Fibroblast of lung (primary cell): ENCODE results near the gene PEX14. TPM values are rescaled to one million over a fixed set of nuclear protein-coding genes. Genes with fewer than 3 reads are reported as not detected.
A peak's percentile ranks its signal among the peaks of the same experiment; 100 is the strongest.

Experiments
- DNase-seq, 2 donors: peaks; one replicate each; pipeline versions ENCODE4 v3.0.0 to v3.0.0-alpha.2; 2010; ENCODE audit warnings: low read depth in 2 of 2
- H2AFZ ChIP-seq: 2 replicates; pipeline ENCODE4 v1.5.1; 2012; ENCODE audit warnings: low read length, control low read depth, inconsistent platforms
- H3K27ac ChIP-seq: 2 replicates; pipeline ENCODE4 v1.5.1; 2011; ENCODE audit warnings: low read length, control low read depth; ENCODE audit not compliant: insufficient read depth
- H3K27me3 ChIP-seq: 2 replicates; pipeline ENCODE4 v1.5.1; 2011; ENCODE audit warnings: mild to moderate bottlenecking, low read length; ENCODE audit not compliant: control insufficient read depth, insufficient read depth
- H3K36me3 ChIP-seq: 2 replicates; pipeline ENCODE4 v1.5.1; 2011; ENCODE audit warnings: low read length; ENCODE audit not compliant: control insufficient read depth, insufficient read depth
- H3K4me1 ChIP-seq: 2 replicates; pipeline ENCODE4 v1.5.1; 2011; ENCODE audit warnings: low read length; ENCODE audit not compliant: control insufficient read depth, insufficient read depth; ENCODE audit errors: extremely low read depth
- H3K4me2 ChIP-seq: 2 replicates; pipeline ENCODE4 v1.5.1; 2011; ENCODE audit warnings: low read length, control low read depth; ENCODE audit not compliant: insufficient read depth; ENCODE audit errors: extremely low read depth
- H3K4me3 ChIP-seq, 4 experiments: fragments of 200-600 bp in 1 of 4; sonication (generic) in 1 of 4; replicated peaks in 1 of 4; 2 replicates each; pipeline ENCODE4 v1.5.1; 2011 to 2016; ENCODE audit warnings: low read length in 4 of 4, low read depth in 3 of 4, mild to moderate bottlenecking in 3 of 4, control low read depth in 2 of 4, inconsistent platforms in 1 of 4, mixed read lengths in 1 of 4; ENCODE audit not compliant: insufficient read depth in 1 of 4; ENCODE audit errors: control extremely low read depth in 1 of 4
- H3K79me2 ChIP-seq: 2 replicates; pipeline ENCODE4 v1.5.1; 2012; ENCODE audit warnings: mild to moderate bottlenecking, low read length, inconsistent platforms; ENCODE audit not compliant: control insufficient read depth, insufficient read depth
- H3K9ac ChIP-seq: 2 replicates; pipeline ENCODE4 v1.5.1; 2011; ENCODE audit warnings: mild to moderate bottlenecking, low read length, control low read depth; ENCODE audit not compliant: insufficient read depth
- H3K9me3 ChIP-seq: 2 replicates; pipeline ENCODE4 v1.5.1; 2012; ENCODE audit warnings: low read depth, low read length; ENCODE audit not compliant: control insufficient read depth, insufficient read depth
- H4K20me1 ChIP-seq: 2 replicates; pipeline ENCODE4 v1.5.1; 2011; ENCODE audit warnings: low read length; ENCODE audit not compliant: control insufficient read depth, insufficient read depth; ENCODE audit errors: extremely low read depth
- EZH2 ChIP-seq: IDR thresholded peaks from 2 replicates; pipeline ENCODE4 v1.5.1; 2012; ENCODE audit warnings: low read length, control low read depth, mild to moderate bottlenecking; ENCODE audit errors: missing control alignments
- polyA plus RNA-seq, 2 donors: library from polyadenylated mRNA; depleted of rRNA in 1 of 2; stranded (reverse) in 1 of 2; unstranded in 1 of 2; fragments of >200 nt; gene quantifications; 2 replicates each; pipeline ENCODE4 v1.2.1, GENCODE V29; 2011 to 2012; ENCODE audit warnings: missing spikeins in 1 of 2
- total RNA-seq: library from RNA; depleted of rRNA; stranded (reverse); fragments of >200 nt; gene quantifications from 2 replicates; pipeline ENCODE4 v1.2.1, GENCODE V29; 2014
- TF ChIP-seq, protein P1 (sequence below), 2 donors: IDR thresholded peaks in 1 of 2; conservative IDR thresholded peaks in 1 of 2; 1 replicate in 1 of 2; 2 replicates in 1 of 2; pipeline ENCODE4 v1.5.1; 2011 to 2012; ENCODE audit warnings: low read length in 2 of 2, control low read depth in 1 of 2, inconsistent platforms in 1 of 2, low read depth in 1 of 2, mild to moderate bottlenecking in 1 of 2

The PEX14 gene
- total and polyA plus RNA-seq, 2 donors (not counting 1 experiment from before 2014, with no cell fraction given), result 10.3 to 11.4 TPM

DNA sequence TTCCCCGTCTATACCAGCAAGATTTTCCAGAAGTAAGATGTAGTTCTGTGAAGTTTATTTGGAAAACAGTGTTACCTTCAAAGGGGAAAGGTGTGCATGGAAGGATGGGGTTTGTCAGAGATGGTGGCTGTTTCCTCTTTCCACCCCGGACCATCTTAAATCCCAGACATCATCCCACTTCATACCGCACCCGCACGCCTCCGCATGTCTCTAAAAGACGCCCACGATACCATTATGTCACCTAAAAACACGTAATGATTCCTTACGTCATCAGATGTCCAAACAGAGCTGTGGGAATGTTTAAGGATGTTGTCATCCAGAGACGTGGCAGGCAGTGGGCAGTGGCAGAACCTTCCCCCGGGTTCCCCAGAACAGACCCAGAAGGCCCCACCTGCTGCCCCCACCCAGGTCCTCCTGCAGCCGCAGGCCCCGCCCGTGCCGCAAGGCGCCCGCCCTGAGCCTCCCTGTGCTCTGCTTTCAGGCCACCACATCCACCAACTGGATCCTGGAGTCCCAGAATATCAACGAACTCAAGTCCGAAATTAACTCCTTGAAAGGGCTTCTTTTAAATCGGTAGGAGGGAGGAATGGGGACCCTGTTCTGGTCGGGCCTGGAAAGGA is 152.2 kb downstream of the PEX14 start:
- Histone ChIP-seq H3K27ac (no peak overlapping the region), H2AFZ (no peak overlapping the region)
- no peak for DNase-seq

GRCh38 chr1:10628685-10629084 is 153.9 kb downstream of the PEX14 start:
- Histone ChIP-seq H3K36me3 (peaks cover 4% of the 10 kb centered on the region), H3K4me3 (no peak overlapping the region), H3K4me1 (no peaks in the 10 kb centered on the region), H2AFZ (no peak overlapping the region), H3K4me2 (no peak overlapping the region), H3K9ac (no peak overlapping the region), H3K27ac (no peak overlapping the region), H3K27me3 (no peaks in the 10 kb centered on the region), H3K79me2 (no peaks in the 10 kb centered on the region), H3K9me3 (no peaks in the 10 kb centered on the region), H4K20me1 (no peaks in the 10 kb centered on the region)
- DNase-seq, result peak; percentile 43 to 67
- TF ChIP-seq, protein P1, sequence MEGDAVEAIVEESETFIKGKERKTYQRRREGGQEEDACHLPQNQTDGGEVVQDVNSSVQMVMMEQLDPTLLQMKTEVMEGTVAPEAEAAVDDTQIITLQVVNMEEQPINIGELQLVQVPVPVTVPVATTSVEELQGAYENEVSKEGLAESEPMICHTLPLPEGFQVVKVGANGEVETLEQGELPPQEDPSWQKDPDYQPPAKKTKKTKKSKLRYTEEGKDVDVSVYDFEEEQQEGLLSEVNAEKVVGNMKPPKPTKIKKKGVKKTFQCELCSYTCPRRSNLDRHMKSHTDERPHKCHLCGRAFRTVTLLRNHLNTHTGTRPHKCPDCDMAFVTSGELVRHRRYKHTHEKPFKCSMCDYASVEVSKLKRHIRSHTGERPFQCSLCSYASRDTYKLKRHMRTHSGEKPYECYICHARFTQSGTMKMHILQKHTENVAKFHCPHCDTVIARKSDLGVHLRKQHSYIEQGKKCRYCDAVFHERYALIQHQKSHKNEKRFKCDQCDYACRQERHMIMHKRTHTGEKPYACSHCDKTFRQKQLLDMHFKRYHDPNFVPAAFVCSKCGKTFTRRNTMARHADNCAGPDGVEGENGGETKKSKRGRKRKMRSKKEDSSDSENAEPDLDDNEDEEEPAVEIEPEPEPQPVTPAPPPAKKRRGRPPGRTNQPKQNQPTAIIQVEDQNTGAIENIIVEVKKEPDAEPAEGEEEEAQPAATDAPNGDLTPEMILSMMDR (conservative IDR thresholded peaks at IDR 0.05 in 1 of 2, IDR thresholded peaks at IDR 0.05 in 1 of 2; ENCODE audit: low read depth in 1 of 2, low read length in 2 of 2), result no peak
- no peak for TF ChIP-seq EZH2

More for the DNA sequence above, 152.2 kb downstream of the PEX14 start:
- no peaks in the 10 kb centered on the region for H3K79me2 ChIP-seq
- H3K9ac ChIP-seq, result no peak overlapping the region
- H4K20me1 ChIP-seq, result no peaks in the 10 kb centered on the region
- H3K27me3 ChIP-seq, result no peaks in the 10 kb centered on the region
- no peak overlapping the region for H3K4me2 ChIP-seq
- no peaks in the 10 kb centered on the region for H3K9me3 ChIP-seq
- H3K36me3 ChIP-seq, result peaks cover 4% of the 10 kb centered on the region
- TF ChIP-seq, protein P1 (conservative IDR thresholded peaks at IDR 0.05 in 1 of 2, IDR thresholded peaks at IDR 0.05 in 1 of 2; ENCODE audit: low read depth in 1 of 2, low read length in 2 of 2), result no peak
- H3K4me1 ChIP-seq, result no peaks in the 10 kb centered on the region
- H3K4me3 ChIP-seq, result no peak overlapping the region

- H3K9ac ChIP-seq, result no peak overlapping the region
- H3K36me3 ChIP-seq, result peaks cover 4% of the 10 kb centered on the region
- H3K27ac ChIP-seq, result no peak overlapping the region
- DNase-seq, result no peak
- no peaks in the 10 kb centered on the region for H3K79me2 ChIP-seq
- H3K4me2 ChIP-seq, result no peak overlapping the region
- no peaks in the 10 kb centered on the region for H3K27me3 ChIP-seq
- H3K4me3 ChIP-seq, result no peak overlapping the region
- no peak overlapping the region for H2AFZ ChIP-seq
- TF ChIP-seq, protein P1 (conservative IDR thresholded peaks at IDR 0.05 in 1 of 2, IDR thresholded peaks at IDR 0.05 in 1 of 2; ENCODE audit: low read depth in 1 of 2, low read length in 2 of 2), result no peak
- TF ChIP-seq EZH2, result no peak
- H3K4me1 ChIP-seq, result no peaks in the 10 kb centered on the region
- no peaks in the 10 kb centered on the region for H3K9me3 ChIP-seq
- no peaks in the 10 kb centered on the region for H4K20me1 ChIP-seq
Measured at GRCh38 chr1:10629091-10629815, 154.5 kb downstream of the PEX14 start.
